Skin epidermis (tissue), 12 donors: ENCODE results near the gene MS4A6E.
"Not testable (repeated sequence)": the region's sequence is repeated elsewhere in the genome, so short reads cannot be mapped to it uniquely, and the experiment has no call there.

ENCODE experiments used
- H3K27ac ChIP-seq, 21 experiments: fragments of 200-600 bp; sonication (generic) in 11 of 21; one replicate each; pipeline ENCODE4 v1.5.0; 2020; ENCODE audit warnings: mild to moderate bottlenecking in 3 of 21, inconsistent platforms in 2 of 21, moderate library complexity in 2 of 21
- H3K4me3 ChIP-seq, 7 experiments: fragments of 200-600 bp; sonication (generic) in 2 of 7; one replicate each; pipeline ENCODE4 v1.5.0; 2020; ENCODE audit warnings: inconsistent platforms in 2 of 7, mild to moderate bottlenecking in 2 of 7, moderate library complexity in 1 of 7

The MS4A6E gene

GRCh38 chr11:60326955-60327354, at the start of gene MS4A6E:
TSS of gene MS4A6E (plus strand) at chr11:60327255. CDS start at chr11:60334896, 7,641 bp downstream.
- Histone ChIP-seq H3K4me3 (no peak within 1 kb of the TSS), H3K27ac (no peak within 1 kb of the TSS)

GRCh38 chr11:60280412-60280811, 46.6 kb upstream of the MS4A6E start, which contains the start of gene MS4A4A:
TSS of gene MS4A4A (plus strand) at chr11:60280666. CDS start at chr11:60280676, 10 bp downstream.
- Histone ChIP-seq H3K27ac (peak within 1 kb of the TSS in 12 of 21 experiments; percentile 11 to 66 (median 34)), H3K4me3 (peak within 1 kb of the TSS in 1 of 7 experiments; percentile 1)

- no peak overlapping the region for H3K4me3 ChIP-seq
Observed at GRCh38 chr11:60281485-60281884, 45.6 kb upstream of the MS4A6E start.

GRCh38 chr11:60282286-60282685, 44.8 kb upstream of the MS4A6E start:
- no peak overlapping the region for H3K4me3 ChIP-seq
- H3K27ac ChIP-seq, result peak overlapping the region in 6 of 21 experiments; percentile 23 to 66 (median 42)

More at GRCh38 chr11:60281485-60281884, 45.6 kb upstream of the MS4A6E start:
- peak overlapping the region in 11 of 21 experiments; percentile 8 to 66 (median 35) for H3K27ac ChIP-seq

- H3K27ac ChIP-seq, result peak overlapping the region in 1 of 21 experiments; percentile 22
- not testable (repeated sequence) for H3K4me3 ChIP-seq
Observed at GRCh38 chr11:60285411-60286126, 41.5 kb upstream of the MS4A6E start.

- H3K27ac ChIP-seq, result no peak overlapping the region
- H3K4me3 ChIP-seq, result no peak overlapping the region
Observed at GRCh38 chr11:60288531-60288930, 38.5 kb upstream of the MS4A6E start.

- H3K4me3 ChIP-seq, result no peak overlapping the region
- no peak overlapping the region for H3K27ac ChIP-seq
Observed at GRCh38 chr11:60292145-60292544, 34.9 kb upstream of the MS4A6E start.

- Histone ChIP-seq H3K4me3 (no peak overlapping the region), H3K27ac (no peak overlapping the region)
Observed at GRCh38 chr11:60301178-60301577, 25.9 kb upstream of the MS4A6E start.

- H3K4me3 ChIP-seq, H3K27ac ChIP-seq: not testable (repeated sequence)
Observed at GRCh38 chr11:60301884-60302283, 25.2 kb upstream of the MS4A6E start.

- no peak overlapping the region for H3K4me3 ChIP-seq
- H3K27ac ChIP-seq, result no peak overlapping the region
Observed at GRCh38 chr11:60303661-60304060, 23.4 kb upstream of the MS4A6E start.

GRCh38 chr11:60305906-60306619, 21.0 kb upstream of the MS4A6E start:
- Histone ChIP-seq H3K4me3 (no peak overlapping the region), H3K27ac (no peak overlapping the region)

GRCh38 chr11:60307507-60308195, 19.4 kb upstream of the MS4A6E start:
- no peak overlapping the region for H3K4me3 ChIP-seq
- H3K27ac ChIP-seq, result no peak overlapping the region

- peak overlapping the region in 4 of 21 experiments; percentile 7 to 71 (median 54) for H3K27ac ChIP-seq
- H3K4me3 ChIP-seq, result no peak overlapping the region
Observed at GRCh38 chr11:60310407-60310998, 16.6 kb upstream of the MS4A6E start.

GRCh38 chr11:60314635-60315321, 12.3 kb upstream of the MS4A6E start:
- Histone ChIP-seq H3K27ac (no peak overlapping the region), H3K4me3 (no peak overlapping the region)

- H3K4me3 ChIP-seq, result no peak overlapping the region
Observed at GRCh38 chr11:60315871-60316270, 11.2 kb upstream of the MS4A6E start.

GRCh38 chr11:60316317-60316716, 10.7 kb upstream of the MS4A6E start:
- H3K4me3 ChIP-seq, result no peak overlapping the region
- H3K27ac ChIP-seq, result no peak overlapping the region

More at GRCh38 chr11:60315871-60316270, 11.2 kb upstream of the MS4A6E start:
- H3K27ac ChIP-seq, result no peak overlapping the region

- Histone ChIP-seq H3K27ac (no peak overlapping the region), H3K4me3 (no peak overlapping the region)
Observed at GRCh38 chr11:60318726-60319125, 8.3 kb upstream of the MS4A6E start.

- H3K4me3 ChIP-seq, result no peak overlapping the region
- H3K27ac ChIP-seq, result no peak overlapping the region
Observed at GRCh38 chr11:60321051-60321450, 6.0 kb upstream of the MS4A6E start.

GRCh38 chr11:60328460-60328859, 1.4 kb downstream of the MS4A6E start:
- no peak overlapping the region for H3K4me3 ChIP-seq
- H3K27ac ChIP-seq, result no peak overlapping the region
